ENCODE results near the gene ARRDC3.
"Not testable (repeated sequence)": the region's sequence is repeated elsewhere in the genome, so short reads cannot be mapped to it uniquely, and the experiment has no call there.

GRCh38 chr5:91389555-91389954 lies 6.4 kb upstream of the ARRDC3 start:
- not testable (repeated sequence) for TF ChIP-seq EZH2 (IDR thresholded peaks at IDR 0.05; ENCODE audit: low read length, missing control alignments); CTCF (conservative IDR thresholded peaks at IDR 0.05 in 1 of 2, IDR thresholded peaks at IDR 0.05 in 1 of 2; ENCODE audit: low read depth in 1 of 2, low read length in 2 of 2)

All from fibroblast of lung (primary cell).